H7 (cell line): ENCODE measurements around the gene TAF6. TPM values are rescaled to one million over a fixed set of nuclear protein-coding genes. Genes with fewer than 3 reads are reported as not detected.
"Not testable (repeated sequence)": the region's sequence is repeated elsewhere in the genome, so short reads cannot be mapped to it uniquely, and the experiment has no call there.

Experiments
- DNase-seq: peaks from one replicate; pipeline ENCODE4 v3.0.0; 2012
- H3K27me3 ChIP-seq: 2 replicates; pipeline ENCODE4 v1.6.0; 2011; ENCODE audit warnings: mild to moderate bottlenecking, low read length; ENCODE audit not compliant: control insufficient read depth, insufficient read depth
- H3K36me3 ChIP-seq: replicated peaks from 2 replicates; pipeline ENCODE4 v1.5.1; 2011; ENCODE audit warnings: low read length; ENCODE audit not compliant: control insufficient read depth, insufficient read depth
- H3K4me3 ChIP-seq: 2 replicates; pipeline ENCODE4 v1.5.1; 2011; ENCODE audit warnings: low read depth, mild to moderate bottlenecking, control low read depth, low read length, moderate library complexity; ENCODE audit not compliant: insufficient read depth
- total RNA-seq: library from RNA; depleted of rRNA; stranded (reverse); fragments of >200 nt; shearing (Covaris generic); gene quantifications from 2 replicates; pipeline ENCODE4 v1.2.3, GENCODE V29; 2014

The TAF6 gene
- total RNA-seq, 1 experiment from 2014 or later = 106 TPM

GRCh38 chr7:100132697-100133151 lies 13.6 kb upstream of the TAF6 start:
- Histone ChIP-seq H3K4me3 (no peak overlapping the region), H3K36me3 (no peaks in the 10 kb centered on the region), H3K27me3 (peaks cover 11% of the 10 kb centered on the region)
- peak; percentile 91 for DNase-seq

GRCh38 chr7:100132126-100132525 lies 13.0 kb upstream of the TAF6 start:
- no peak for DNase-seq
- H3K27me3 ChIP-seq = peaks cover 13% of the 10 kb centered on the region
- H3K4me3 ChIP-seq = no peak overlapping the region
- no peaks in the 10 kb centered on the region for H3K36me3 ChIP-seq

- Histone ChIP-seq H3K4me3 (no peak overlapping the region; the same call in 1 of the 2 replicates), H3K36me3 (no peaks in the 10 kb centered on the region), H3K27me3 (peaks cover 13% of the 10 kb centered on the region)
- peak; percentile 96 for DNase-seq
Measured at GRCh38 chr7:100130608-100131453, 11.7 kb upstream of the TAF6 start.

GRCh38 chr7:100130220-100130607 lies 11.1 kb upstream of the TAF6 start:
- not testable (repeated sequence) for H3K4me3 ChIP-seq, H3K36me3 ChIP-seq, DNase-seq
- peaks cover 13% of the 10 kb centered on the region for H3K27me3 ChIP-seq

GRCh38 chr7:100128637-100128963 lies 9.4 kb upstream of the TAF6 start:
- H3K27me3 ChIP-seq = peaks cover 13% of the 10 kb centered on the region
- H3K36me3 ChIP-seq = no peaks in the 10 kb centered on the region; the same call in none of the 2 replicates
- H3K4me3 ChIP-seq = no peak overlapping the region; the same call in 1 of the 2 replicates
- no peak for DNase-seq

- Histone ChIP-seq H3K4me3 (peak overlapping the region; percentile 86), H3K27me3 (peaks cover 13% of the 10 kb centered on the region), H3K36me3 (no peaks in the 10 kb centered on the region; the same call in none of the 2 replicates)
- peak; percentile 73 for DNase-seq
Measured at GRCh38 chr7:100127866-100128636, 8.9 kb upstream of the TAF6 start.

GRCh38 chr7:100126931-100127865 lies 8.0 kb upstream of the TAF6 start, which contains the start of gene MBLAC1:
Gene MBLAC1 (plus strand): TSS chr7:100126967. CDS start chr7:100127396, 429 bp downstream.
- Histone ChIP-seq H3K27me3 (peaks cover 13% of the 10 kb centered on the region), H3K4me3 (peak within 1 kb of the TSS; percentile 86), H3K36me3 (no peaks in the 10 kb centered on the region; the same call in none of the 2 replicates)
- DNase-seq = peak; percentile 98

- H3K27me3 ChIP-seq = peaks cover 13% of the 10 kb centered on the region
- no peaks in the 10 kb centered on the region; the same call in none of the 2 replicates for H3K36me3 ChIP-seq
- DNase-seq = no peak
- peak overlapping the region; percentile 86 for H3K4me3 ChIP-seq
Measured at GRCh38 chr7:100126239-100126930, 7.2 kb upstream of the TAF6 start.

- peak; percentile 14 for DNase-seq
- no peak overlapping the region for H3K4me3 ChIP-seq
- H3K27me3 ChIP-seq = peaks cover 13% of the 10 kb centered on the region
- no peaks in the 10 kb centered on the region; the same call in none of the 2 replicates for H3K36me3 ChIP-seq
Measured at GRCh38 chr7:100124301-100125230, 5.4 kb upstream of the TAF6 start.

- peak; percentile 14 for DNase-seq
- H3K27me3 ChIP-seq = peaks cover 1% of the 10 kb centered on the region; the same call in 1 of the 2 replicates
- H3K36me3 ChIP-seq = no peaks in the 10 kb centered on the region; the same call in none of the 2 replicates
- no peak overlapping the region for H3K4me3 ChIP-seq
Measured at GRCh38 chr7:100122568-100122967, 3.4 kb upstream of the TAF6 start.

GRCh38 chr7:100122067-100122466 lies 2.9 kb upstream of the TAF6 start:
- Histone ChIP-seq H3K27me3 (no peaks in the 10 kb centered on the region), H3K4me3 (no peak overlapping the region), H3K36me3 (no peaks in the 10 kb centered on the region; the same call in none of the 2 replicates)
- peak; percentile 41 for DNase-seq

- no peak overlapping the region for H3K4me3 ChIP-seq
- peak; percentile 9 for DNase-seq
Measured at GRCh38 chr7:100120733-100121036, 1.5 kb upstream of the TAF6 start.

More at GRCh38 chr7:100120733-100121036, 1.5 kb upstream of the TAF6 start:
- Histone ChIP-seq H3K27me3 (no peaks in the 10 kb centered on the region), H3K36me3 (no peaks in the 10 kb centered on the region; the same call in none of the 2 replicates)
